ENCODE measurements around the gene SLC6A20. TPM values are rescaled to one million over a fixed set of nuclear protein-coding genes. Genes with fewer than 3 reads are reported as not detected.

The SLC6A20 gene
- total RNA-seq, 4 donors from 2014 or later, result 0.19 to 0.33 (median 0.29) TPM; not detected in 1

- no peaks in the 10 kb centered on the region for H3K36me3 ChIP-seq
- no peak overlapping the region for H3K27ac ChIP-seq (replicated peaks in 1 of 4)
- H3K27me3 ChIP-seq, result peaks cover 0 to 9% (median 0%) of the 10 kb centered on the region in 4 donors
- no peak overlapping the region for H3K4me3 ChIP-seq
- peaks cover 0 to 5% (median 2%) of the 10 kb centered on the region in 4 donors for H3K9me3 ChIP-seq
- no peak for DNase-seq (ENCODE audit: extremely low spot score)
- WGBS, result 87% methylated on average over 8 of the region's 8 CpGs
- intact Hi-C loops (cut with DNase I), result no loop called here
- peaks cover 0 to 4% (median 1%) of the 10 kb centered on the region in 4 donors for H3K4me1 ChIP-seq
- no peak for TF ChIP-seq POLR2AphosphoS5 (IDR thresholded peaks at IDR 0.05)
- TF ChIP-seq EP300 (IDR thresholded peaks at IDR 0.05), result no peak
- TF ChIP-seq POLR2A (IDR thresholded peaks at IDR 0.05; ENCODE audit: low read depth), result no peak
- TF ChIP-seq, protein P1, sequence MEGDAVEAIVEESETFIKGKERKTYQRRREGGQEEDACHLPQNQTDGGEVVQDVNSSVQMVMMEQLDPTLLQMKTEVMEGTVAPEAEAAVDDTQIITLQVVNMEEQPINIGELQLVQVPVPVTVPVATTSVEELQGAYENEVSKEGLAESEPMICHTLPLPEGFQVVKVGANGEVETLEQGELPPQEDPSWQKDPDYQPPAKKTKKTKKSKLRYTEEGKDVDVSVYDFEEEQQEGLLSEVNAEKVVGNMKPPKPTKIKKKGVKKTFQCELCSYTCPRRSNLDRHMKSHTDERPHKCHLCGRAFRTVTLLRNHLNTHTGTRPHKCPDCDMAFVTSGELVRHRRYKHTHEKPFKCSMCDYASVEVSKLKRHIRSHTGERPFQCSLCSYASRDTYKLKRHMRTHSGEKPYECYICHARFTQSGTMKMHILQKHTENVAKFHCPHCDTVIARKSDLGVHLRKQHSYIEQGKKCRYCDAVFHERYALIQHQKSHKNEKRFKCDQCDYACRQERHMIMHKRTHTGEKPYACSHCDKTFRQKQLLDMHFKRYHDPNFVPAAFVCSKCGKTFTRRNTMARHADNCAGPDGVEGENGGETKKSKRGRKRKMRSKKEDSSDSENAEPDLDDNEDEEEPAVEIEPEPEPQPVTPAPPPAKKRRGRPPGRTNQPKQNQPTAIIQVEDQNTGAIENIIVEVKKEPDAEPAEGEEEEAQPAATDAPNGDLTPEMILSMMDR (IDR thresholded peaks at IDR 0.05), result no peak
Observed at GRCh38 chr3:45765958-45766357, 30.4 kb downstream of the SLC6A20 start.

DNA sequence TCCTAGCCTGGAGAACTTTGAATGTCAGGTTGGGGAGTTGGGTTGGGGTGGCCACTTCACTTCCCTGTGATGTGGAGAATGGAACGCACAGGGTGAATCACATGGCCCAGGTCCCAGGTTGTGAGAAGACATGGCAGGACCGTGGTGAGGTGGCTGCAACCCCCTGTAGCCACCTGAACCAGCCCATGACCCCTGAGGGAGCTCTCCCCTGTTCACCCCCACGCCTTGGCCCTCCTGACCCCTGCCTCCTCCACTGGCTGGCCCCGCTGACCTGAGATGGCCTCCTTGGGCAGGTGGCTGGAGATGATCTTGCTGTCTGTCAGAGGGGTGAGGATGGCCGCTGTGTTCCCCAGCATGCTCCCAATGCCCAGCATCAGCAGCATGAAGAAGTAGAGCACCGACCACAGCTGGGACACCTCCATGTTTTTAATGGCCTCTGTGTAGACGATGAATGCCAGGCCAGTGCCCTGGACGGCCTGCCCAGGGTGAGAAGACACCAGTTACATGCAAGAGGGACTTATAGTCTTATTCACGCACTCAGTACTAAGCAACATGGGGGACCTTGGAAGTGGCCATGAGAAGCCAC lies 31.0 kb downstream of the SLC6A20 start:
- intact Hi-C loops (cut with DNase I), result no loop called here
- peaks cover 0 to 9% (median 0%) of the 10 kb centered on the region in 4 donors for H3K27me3 ChIP-seq
- H3K36me3 ChIP-seq, result no peaks in the 10 kb centered on the region
- H3K9me3 ChIP-seq, result peaks cover 0 to 5% (median 2%) of the 10 kb centered on the region in 4 donors
- no peak overlapping the region for H3K4me3 ChIP-seq
- 97% methylated on average over 7 of the region's 9 CpGs for WGBS
- H3K27ac ChIP-seq (replicated peaks in 1 of 4), result no peak overlapping the region
- H3K4me1 ChIP-seq, result peaks cover 0 to 4% (median 1%) of the 10 kb centered on the region in 4 donors
- DNase-seq (ENCODE audit: extremely low spot score), result no peak
- TF ChIP-seq POLR2AphosphoS5 (IDR thresholded peaks at IDR 0.05) (no peak), EP300 (IDR thresholded peaks at IDR 0.05) (no peak), POLR2A (IDR thresholded peaks at IDR 0.05; ENCODE audit: low read depth) (no peak)
- TF ChIP-seq, protein P1 (IDR thresholded peaks at IDR 0.05), result no peak

GRCh38 chr3:45763303-45763675 lies 33.0 kb downstream of the SLC6A20 start:
- H3K27me3 ChIP-seq, result peaks cover 0 to 12% (median 0%) of the 10 kb centered on the region in 4 donors
- TF ChIP-seq EP300 (IDR thresholded peaks at IDR 0.05) (no peak), POLR2A (IDR thresholded peaks at IDR 0.05; ENCODE audit: low read depth) (no peak), POLR2AphosphoS5 (IDR thresholded peaks at IDR 0.05) (no peak)
- TF ChIP-seq, protein P1 (IDR thresholded peaks at IDR 0.05), result no peak
- intact Hi-C loops (cut with DNase I), result loop anchor here (5.0 kb wide), 3 partner anchors 79 to 314 kb away; partner anchors contain the start of gene LZTFL1
- H3K36me3 ChIP-seq, result no peaks in the 10 kb centered on the region
- H3K4me3 ChIP-seq, result no peak overlapping the region
- peaks cover 0 to 4% (median 1%) of the 10 kb centered on the region in 4 donors for H3K4me1 ChIP-seq
- DNase-seq (ENCODE audit: extremely low spot score), result no peak
- 97% methylated on average over 5 of the region's 5 CpGs for WGBS
- peaks cover 0 to 5% (median 2%) of the 10 kb centered on the region in 4 donors for H3K9me3 ChIP-seq
- no peak overlapping the region for H3K27ac ChIP-seq (replicated peaks in 1 of 4)

GRCh38 chr3:45762647-45763302 lies 33.6 kb downstream of the SLC6A20 start:
- Histone ChIP-seq H3K4me1 (peaks cover 0 to 4% (median 1%) of the 10 kb centered on the region in 4 donors), H3K9me3 (peaks cover 0 to 5% (median 2%) of the 10 kb centered on the region in 4 donors), H3K27ac (replicated peaks in 1 of 4) (no peak overlapping the region), H3K4me3 (no peak overlapping the region), H3K27me3 (peaks cover 0 to 12% (median 0%) of the 10 kb centered on the region in 4 donors), H3K36me3 (no peaks in the 10 kb centered on the region)
- DNase-seq (ENCODE audit: extremely low spot score), result no peak
- WGBS, result 89% methylated on average over 12 of the region's 19 CpGs
- no peak for TF ChIP-seq POLR2AphosphoS5 (IDR thresholded peaks at IDR 0.05)
- TF ChIP-seq EP300 (IDR thresholded peaks at IDR 0.05), result no peak
- TF ChIP-seq POLR2A (IDR thresholded peaks at IDR 0.05; ENCODE audit: low read depth), result no peak
- TF ChIP-seq, protein P1 (IDR thresholded peaks at IDR 0.05), result no peak
- intact Hi-C loops (cut with DNase I), result loop anchor here (5.0 kb wide), 3 partner anchors 80 to 315 kb away; partner anchors contain the start of gene LZTFL1

Measured in esophagus muscularis mucosa (tissue), 4 donors.